Measurements from ENCODE around the gene TAOK3. TPM values are rescaled to one million over a fixed set of nuclear protein-coding genes. Genes with fewer than 3 reads are reported as not detected.

Gene TAOK3
- total and polyA plus RNA-seq, 2 donors (not counting 1 experiment from before 2014, with no cell fraction given) = 30.0 to 80.4 TPM

DNA sequence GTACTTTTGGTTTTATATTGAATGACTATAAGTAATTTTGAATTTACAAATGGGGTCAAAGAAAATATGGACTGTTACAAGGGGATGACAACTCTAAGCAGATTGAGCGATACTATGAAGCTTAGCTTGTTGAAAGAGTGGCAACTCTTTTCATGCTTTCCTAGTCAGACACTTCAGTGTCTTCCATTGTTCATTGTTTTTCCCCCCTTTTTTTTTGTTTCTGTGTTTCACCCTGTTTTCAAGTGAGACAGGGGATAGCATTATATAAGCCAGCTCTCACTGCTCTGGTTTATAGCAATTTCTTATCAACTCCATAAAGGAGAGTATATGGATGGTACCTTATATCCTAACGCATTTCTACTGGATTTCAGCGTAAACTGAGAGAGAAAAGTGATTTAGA, 212.2 kb downstream of the TAOK3 start:
- H3K4me3 ChIP-seq (ENCODE audit: control extremely low read depth in 1 of 5, extremely low read depth in 1 of 5, insufficient read depth in 1 of 5, low read depth in 2 of 5, low read length in 4 of 5) = no peak overlapping the region
- no peak overlapping the region for H3K4me2 ChIP-seq (replicated peaks; ENCODE audit: low read depth, low read length, poor library complexity, severe bottlenecking)
- WGBS (ENCODE audit: insufficient coverage) = no CpG with 5 or more reads among the region's 3 CpGs
- H3K36me3 ChIP-seq (replicated peaks in 1 of 2; ENCODE audit: control extremely low read depth in 1 of 2, control insufficient read depth in 1 of 2, extremely low read depth in 1 of 2, insufficient read depth in 2 of 2, low read length in 1 of 2) = peaks cover 15 to 62% of the 10 kb centered on the region in 2 experiments
- intact Hi-C loops (cut with micrococcal nuclease) = no loop called here
- no peaks in the 10 kb centered on the region for H3K79me2 ChIP-seq (ENCODE audit: control insufficient read depth, insufficient read depth, low read length)
- Mint-ChIP-seq H3K27me3 (no peaks in the 10 kb centered on the region), H3K27ac (no peak overlapping the region), H3K9me3 (ENCODE audit: insufficient read depth) (no peaks in the 10 kb centered on the region), H3K4me1 (peaks cover 3% of the 10 kb centered on the region), H3K4me3 (no peak overlapping the region)
- H3K27me3 ChIP-seq (replicated peaks in 1 of 4; ENCODE audit: control extremely low read depth in 1 of 4, control insufficient read depth in 3 of 4, insufficient read depth in 4 of 4, low read length in 3 of 4) = no peaks in the 10 kb centered on the region
- H3K9me3 ChIP-seq (ENCODE audit: control extremely low read depth in 1 of 3, control insufficient read depth in 2 of 3, insufficient read depth in 1 of 3, low read length in 2 of 3) = no peaks in the 10 kb centered on the region
- H2AFZ ChIP-seq (ENCODE audit: insufficient read depth, low read depth, low read length, poor library complexity, severe bottlenecking) = no peak overlapping the region
- H3K27ac ChIP-seq (ENCODE audit: low read length in 2 of 2) = no peak overlapping the region
- no peak overlapping the region for H3K9ac ChIP-seq (ENCODE audit: low read length)
- no peak for DNase-seq
- TF ChIP-seq, protein P1, sequence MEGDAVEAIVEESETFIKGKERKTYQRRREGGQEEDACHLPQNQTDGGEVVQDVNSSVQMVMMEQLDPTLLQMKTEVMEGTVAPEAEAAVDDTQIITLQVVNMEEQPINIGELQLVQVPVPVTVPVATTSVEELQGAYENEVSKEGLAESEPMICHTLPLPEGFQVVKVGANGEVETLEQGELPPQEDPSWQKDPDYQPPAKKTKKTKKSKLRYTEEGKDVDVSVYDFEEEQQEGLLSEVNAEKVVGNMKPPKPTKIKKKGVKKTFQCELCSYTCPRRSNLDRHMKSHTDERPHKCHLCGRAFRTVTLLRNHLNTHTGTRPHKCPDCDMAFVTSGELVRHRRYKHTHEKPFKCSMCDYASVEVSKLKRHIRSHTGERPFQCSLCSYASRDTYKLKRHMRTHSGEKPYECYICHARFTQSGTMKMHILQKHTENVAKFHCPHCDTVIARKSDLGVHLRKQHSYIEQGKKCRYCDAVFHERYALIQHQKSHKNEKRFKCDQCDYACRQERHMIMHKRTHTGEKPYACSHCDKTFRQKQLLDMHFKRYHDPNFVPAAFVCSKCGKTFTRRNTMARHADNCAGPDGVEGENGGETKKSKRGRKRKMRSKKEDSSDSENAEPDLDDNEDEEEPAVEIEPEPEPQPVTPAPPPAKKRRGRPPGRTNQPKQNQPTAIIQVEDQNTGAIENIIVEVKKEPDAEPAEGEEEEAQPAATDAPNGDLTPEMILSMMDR (IDR thresholded peaks at IDR 0.05) = no peak
- TF ChIP-seq EZH2 (IDR thresholded peaks at IDR 0.05; ENCODE audit: borderline replicate concordance, insufficient read depth, low read depth, low read length, poor library complexity, severe bottlenecking) = no peak
- ATAC-seq (ENCODE audit: low read depth) = no peak
- no peaks in the 10 kb centered on the region for H4K20me1 ChIP-seq (ENCODE audit: control insufficient read depth, insufficient read depth, low read length, poor library complexity, severe bottlenecking)
- ChIA-PET CTCF (interaction anchor here (0.8 to 3.1 kb wide), 4 partner anchors 15 to 216 kb away, joined by 3 to 12 read pairs (median 6); partner anchors contain the start of gene SUDS3), POLR2A (no interaction called here)
- no peaks in the 10 kb centered on the region for H3K4me1 ChIP-seq (ENCODE audit: control insufficient read depth in 2 of 2, insufficient read depth in 2 of 2, low read length in 2 of 2)

DNA sequence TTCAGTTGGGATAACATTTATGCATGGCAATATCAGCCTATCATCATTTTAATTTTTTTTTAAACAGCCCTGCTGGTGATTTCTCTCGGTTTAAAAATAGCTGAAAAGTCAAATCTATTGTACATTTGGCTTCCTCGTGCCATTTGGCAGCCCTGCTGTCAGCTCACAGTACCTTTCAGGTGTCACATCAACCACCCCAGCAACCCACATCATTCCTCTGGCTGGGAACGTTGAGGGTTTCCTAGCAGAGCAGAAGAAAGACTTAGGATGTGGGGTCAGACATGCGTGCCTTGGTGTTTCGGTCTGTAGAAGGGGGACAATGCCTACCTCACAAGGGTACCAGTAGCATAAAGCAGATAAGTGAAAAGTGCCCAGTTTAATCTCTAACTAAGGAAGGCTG, 221.0 kb downstream of the TAOK3 start:
- POLR2A ChIA-PET = no interaction called here
- ATAC-seq (ENCODE audit: low read depth) (no peak), DNase-seq (no peak)
- Histone ChIP-seq H4K20me1 (ENCODE audit: control insufficient read depth, insufficient read depth, low read length, poor library complexity, severe bottlenecking) (no peaks in the 10 kb centered on the region), H3K4me3 (ENCODE audit: control extremely low read depth in 1 of 5, extremely low read depth in 1 of 5, insufficient read depth in 1 of 5, low read depth in 2 of 5, low read length in 4 of 5) (no peak overlapping the region), H3K36me3 (replicated peaks in 1 of 2; ENCODE audit: control extremely low read depth in 1 of 2, control insufficient read depth in 1 of 2, extremely low read depth in 1 of 2, insufficient read depth in 2 of 2, low read length in 1 of 2) (peaks cover 6 to 17% of the 10 kb centered on the region in 2 experiments), H3K4me1 (ENCODE audit: control insufficient read depth in 2 of 2, insufficient read depth in 2 of 2, low read length in 2 of 2) (no peaks in the 10 kb centered on the region), H3K27me3 (replicated peaks in 1 of 4; ENCODE audit: control extremely low read depth in 1 of 4, control insufficient read depth in 3 of 4, insufficient read depth in 4 of 4, low read length in 3 of 4) (no peaks in the 10 kb centered on the region), H2AFZ (ENCODE audit: insufficient read depth, low read depth, low read length, poor library complexity, severe bottlenecking) (no peak overlapping the region), H3K79me2 (ENCODE audit: control insufficient read depth, insufficient read depth, low read length) (no peaks in the 10 kb centered on the region), H3K4me2 (replicated peaks; ENCODE audit: low read depth, low read length, poor library complexity, severe bottlenecking) (no peak overlapping the region), H3K9ac (ENCODE audit: low read length) (no peak overlapping the region), H3K9me3 (ENCODE audit: control extremely low read depth in 1 of 3, control insufficient read depth in 2 of 3, insufficient read depth in 1 of 3, low read length in 2 of 3) (no peaks in the 10 kb centered on the region), H3K27ac (ENCODE audit: low read length in 2 of 2) (no peak overlapping the region)
- H3K27ac Mint-ChIP-seq = no peak overlapping the region
- no peaks in the 10 kb centered on the region for H3K4me1 Mint-ChIP-seq
- CTCF ChIA-PET = interaction anchor here (0.9 kb wide), 1 partner anchor 15 kb away, joined by 3 read pairs; no protein-coding TSS in a partner anchor
- no peaks in the 10 kb centered on the region for H3K9me3 Mint-ChIP-seq (ENCODE audit: insufficient read depth)
- H3K27me3 Mint-ChIP-seq = no peaks in the 10 kb centered on the region
- intact Hi-C loops (cut with micrococcal nuclease) = no loop called here
- 94% methylated on average over 3 of the region's 5 CpGs for WGBS (ENCODE audit: insufficient coverage)
- TF ChIP-seq, protein P1 (IDR thresholded peaks at IDR 0.05) = no peak
- TF ChIP-seq EZH2 (IDR thresholded peaks at IDR 0.05; ENCODE audit: borderline replicate concordance, insufficient read depth, low read depth, low read length, poor library complexity, severe bottlenecking) = no peak
- H3K4me3 Mint-ChIP-seq = no peak overlapping the region

All from B cell (primary cell).